ENCODE results near the gene GIGYF2. TPM values are rescaled to one million over a fixed set of nuclear protein-coding genes. Genes with fewer than 3 reads are reported as not detected.

Gene GIGYF2
- total RNA-seq, 1 experiment from 2014 or later = 68.3 TPM

DNA sequence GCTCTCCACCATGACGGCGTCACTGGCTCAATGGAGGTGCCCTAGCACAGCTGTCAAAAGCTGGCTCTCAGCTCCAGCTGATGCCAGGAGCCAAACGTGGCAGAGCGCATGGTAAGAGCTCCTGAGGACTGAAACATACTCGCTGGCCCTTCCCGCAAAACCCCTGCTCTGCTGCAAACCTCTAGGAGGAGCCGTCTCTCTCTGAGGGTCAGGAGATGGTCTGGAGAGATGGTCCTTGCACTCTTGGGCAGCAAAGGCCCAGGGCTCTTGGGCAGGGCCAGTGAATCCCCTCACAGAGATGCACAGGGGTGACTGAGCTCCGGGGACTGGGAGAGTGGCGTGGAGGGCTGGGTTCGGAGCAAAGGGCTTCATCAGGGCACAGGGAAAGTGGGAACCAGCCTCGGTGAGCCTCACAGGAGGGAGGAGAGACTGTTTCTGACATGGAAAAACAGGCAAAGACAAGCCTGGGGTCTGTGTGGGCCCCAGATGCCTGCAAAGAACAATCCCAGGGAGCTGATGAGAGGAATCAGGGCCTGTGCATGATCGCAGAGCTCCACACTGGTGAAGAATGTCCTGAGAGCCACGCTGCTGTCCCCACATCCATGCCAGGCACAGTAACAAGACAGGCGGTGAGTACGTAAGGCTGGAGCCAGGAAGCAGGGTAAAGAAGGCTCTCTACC is 190.2 kb downstream of the GIGYF2 start:
- no peak overlapping the region for H3K4me3 ChIP-seq (ENCODE audit: low read depth in 2 of 2, low read length in 2 of 2)
- no peaks in the 10 kb centered on the region for H3K9me3 ChIP-seq (ENCODE audit: control insufficient read depth, insufficient read depth, low read depth, low read length)
- POLR2A ChIA-PET = no interaction called here
- CTCF ChIA-PET = no interaction called here
- no peaks in the 10 kb centered on the region for H3K27me3 ChIP-seq (ENCODE audit: control insufficient read depth, insufficient read depth, low read length)
- no peak overlapping the region for H3K27ac ChIP-seq (ENCODE audit: low read length)
- DNase-seq (ENCODE audit: low read depth, low spot score) (no peak), ATAC-seq (peak; percentile 19; the same call in 1 of the 2 replicates)
- intact Hi-C loops (cut with micrococcal nuclease; ENCODE audit: unreplicated experiment) = no loop called here
- H3K36me3 ChIP-seq (ENCODE audit: control insufficient read depth, insufficient read depth, low read length) = no peaks in the 10 kb centered on the region
- H3K4me1 ChIP-seq (ENCODE audit: control insufficient read depth, insufficient read depth, low read length) = no peaks in the 10 kb centered on the region
- no TSS peak for BruUV-seq (replicated peaks)
- no peak for TF ChIP-seq SIN3A (IDR thresholded peaks at IDR 0.05; ENCODE audit: borderline replicate concordance, insufficient read depth, low read depth, low read length)
- in situ Hi-C loops (cut with HindIII; ENCODE audit: low pct_unique_long_range_greater_than_20kb, low sequenced_read_pairs) = no loop called here

DNA sequence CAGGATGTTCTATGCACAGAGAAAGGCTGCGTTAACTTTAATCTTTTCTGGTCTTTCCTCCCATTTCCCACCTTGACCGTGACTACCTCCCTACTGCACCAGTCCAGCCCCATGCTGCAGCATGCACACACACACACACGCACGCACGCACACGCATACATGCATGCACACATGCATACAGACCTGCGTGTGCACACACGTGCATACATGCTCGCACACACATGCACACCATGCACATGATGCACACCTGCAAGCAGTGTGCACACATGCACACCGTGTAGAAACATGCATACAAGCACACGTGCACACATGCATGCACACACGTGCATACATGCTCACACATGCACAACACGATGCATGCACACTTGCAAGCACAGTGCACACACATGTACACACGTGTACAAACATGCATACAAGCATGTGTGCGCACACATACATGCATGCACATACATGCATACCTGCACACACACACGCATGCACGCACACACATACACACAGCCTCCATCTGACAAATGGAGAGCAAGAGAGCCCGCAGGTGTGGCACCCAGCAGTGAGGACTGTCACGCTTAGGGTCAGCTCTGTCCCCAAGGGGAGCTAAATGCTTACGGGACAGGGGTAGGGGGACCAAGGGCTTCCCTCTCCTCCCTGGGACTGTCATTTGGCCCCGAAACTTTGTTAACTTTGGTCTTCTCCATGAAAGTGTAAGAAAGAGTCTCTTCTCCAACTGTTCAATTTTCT is 191.1 kb downstream of the GIGYF2 start:
- Histone ChIP-seq H3K9me3 (ENCODE audit: control insufficient read depth, insufficient read depth, low read depth, low read length) (no peaks in the 10 kb centered on the region), H3K36me3 (ENCODE audit: control insufficient read depth, insufficient read depth, low read length) (no peaks in the 10 kb centered on the region), H3K27ac (ENCODE audit: low read length) (no peak overlapping the region), H3K4me3 (ENCODE audit: low read depth in 2 of 2, low read length in 2 of 2) (no peak overlapping the region), H3K27me3 (ENCODE audit: control insufficient read depth, insufficient read depth, low read length) (no peaks in the 10 kb centered on the region), H3K4me1 (ENCODE audit: control insufficient read depth, insufficient read depth, low read length) (no peaks in the 10 kb centered on the region)
- in situ Hi-C loops (cut with HindIII; ENCODE audit: low pct_unique_long_range_greater_than_20kb, low sequenced_read_pairs) = no loop called here
- ATAC-seq = no peak
- ChIA-PET POLR2A (no interaction called here), CTCF (no interaction called here)
- DNase-seq (ENCODE audit: low read depth, low spot score) = no peak
- intact Hi-C loops (cut with micrococcal nuclease; ENCODE audit: unreplicated experiment) = no loop called here
- BruUV-seq (replicated peaks) = no TSS peak
- TF ChIP-seq POLR2AphosphoS5 (IDR thresholded peaks at IDR 0.05; ENCODE audit: low read depth, low read length) (no peak), SIN3A (IDR thresholded peaks at IDR 0.05; ENCODE audit: borderline replicate concordance, insufficient read depth, low read depth, low read length) (no peak), TCF7L2 (IDR thresholded peaks at IDR 0.05; ENCODE audit: low read depth, low read length) (no peak)
- TF ChIP-seq, protein P1, sequence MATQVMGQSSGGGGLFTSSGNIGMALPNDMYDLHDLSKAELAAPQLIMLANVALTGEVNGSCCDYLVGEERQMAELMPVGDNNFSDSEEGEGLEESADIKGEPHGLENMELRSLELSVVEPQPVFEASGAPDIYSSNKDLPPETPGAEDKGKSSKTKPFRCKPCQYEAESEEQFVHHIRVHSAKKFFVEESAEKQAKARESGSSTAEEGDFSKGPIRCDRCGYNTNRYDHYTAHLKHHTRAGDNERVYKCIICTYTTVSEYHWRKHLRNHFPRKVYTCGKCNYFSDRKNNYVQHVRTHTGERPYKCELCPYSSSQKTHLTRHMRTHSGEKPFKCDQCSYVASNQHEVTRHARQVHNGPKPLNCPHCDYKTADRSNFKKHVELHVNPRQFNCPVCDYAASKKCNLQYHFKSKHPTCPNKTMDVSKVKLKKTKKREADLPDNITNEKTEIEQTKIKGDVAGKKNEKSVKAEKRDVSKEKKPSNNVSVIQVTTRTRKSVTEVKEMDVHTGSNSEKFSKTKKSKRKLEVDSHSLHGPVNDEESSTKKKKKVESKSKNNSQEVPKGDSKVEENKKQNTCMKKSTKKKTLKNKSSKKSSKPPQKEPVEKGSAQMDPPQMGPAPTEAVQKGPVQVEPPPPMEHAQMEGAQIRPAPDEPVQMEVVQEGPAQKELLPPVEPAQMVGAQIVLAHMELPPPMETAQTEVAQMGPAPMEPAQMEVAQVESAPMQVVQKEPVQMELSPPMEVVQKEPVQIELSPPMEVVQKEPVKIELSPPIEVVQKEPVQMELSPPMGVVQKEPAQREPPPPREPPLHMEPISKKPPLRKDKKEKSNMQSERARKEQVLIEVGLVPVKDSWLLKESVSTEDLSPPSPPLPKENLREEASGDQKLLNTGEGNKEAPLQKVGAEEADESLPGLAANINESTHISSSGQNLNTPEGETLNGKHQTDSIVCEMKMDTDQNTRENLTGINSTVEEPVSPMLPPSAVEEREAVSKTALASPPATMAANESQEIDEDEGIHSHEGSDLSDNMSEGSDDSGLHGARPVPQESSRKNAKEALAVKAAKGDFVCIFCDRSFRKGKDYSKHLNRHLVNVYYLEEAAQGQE (IDR thresholded peaks at IDR 0.05; ENCODE audit: insufficient read depth in 1 of 2, low read depth in 2 of 2, low read length in 1 of 2) = no peak
- TF ChIP-seq, protein P2, sequence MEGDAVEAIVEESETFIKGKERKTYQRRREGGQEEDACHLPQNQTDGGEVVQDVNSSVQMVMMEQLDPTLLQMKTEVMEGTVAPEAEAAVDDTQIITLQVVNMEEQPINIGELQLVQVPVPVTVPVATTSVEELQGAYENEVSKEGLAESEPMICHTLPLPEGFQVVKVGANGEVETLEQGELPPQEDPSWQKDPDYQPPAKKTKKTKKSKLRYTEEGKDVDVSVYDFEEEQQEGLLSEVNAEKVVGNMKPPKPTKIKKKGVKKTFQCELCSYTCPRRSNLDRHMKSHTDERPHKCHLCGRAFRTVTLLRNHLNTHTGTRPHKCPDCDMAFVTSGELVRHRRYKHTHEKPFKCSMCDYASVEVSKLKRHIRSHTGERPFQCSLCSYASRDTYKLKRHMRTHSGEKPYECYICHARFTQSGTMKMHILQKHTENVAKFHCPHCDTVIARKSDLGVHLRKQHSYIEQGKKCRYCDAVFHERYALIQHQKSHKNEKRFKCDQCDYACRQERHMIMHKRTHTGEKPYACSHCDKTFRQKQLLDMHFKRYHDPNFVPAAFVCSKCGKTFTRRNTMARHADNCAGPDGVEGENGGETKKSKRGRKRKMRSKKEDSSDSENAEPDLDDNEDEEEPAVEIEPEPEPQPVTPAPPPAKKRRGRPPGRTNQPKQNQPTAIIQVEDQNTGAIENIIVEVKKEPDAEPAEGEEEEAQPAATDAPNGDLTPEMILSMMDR (IDR thresholded peaks at IDR 0.05) = no peak
